ENCODE results near the gene CA12. TPM values are rescaled to one million over a fixed set of nuclear protein-coding genes. Genes with fewer than 3 reads are reported as not detected.

Gene CA12
- total and polyA plus RNA-seq, 2 of the 8 experiments (the other 6 are each of a cell fraction or from before 2014, with no cell fraction given), result 4.7 to 4.9 TPM

DNA sequence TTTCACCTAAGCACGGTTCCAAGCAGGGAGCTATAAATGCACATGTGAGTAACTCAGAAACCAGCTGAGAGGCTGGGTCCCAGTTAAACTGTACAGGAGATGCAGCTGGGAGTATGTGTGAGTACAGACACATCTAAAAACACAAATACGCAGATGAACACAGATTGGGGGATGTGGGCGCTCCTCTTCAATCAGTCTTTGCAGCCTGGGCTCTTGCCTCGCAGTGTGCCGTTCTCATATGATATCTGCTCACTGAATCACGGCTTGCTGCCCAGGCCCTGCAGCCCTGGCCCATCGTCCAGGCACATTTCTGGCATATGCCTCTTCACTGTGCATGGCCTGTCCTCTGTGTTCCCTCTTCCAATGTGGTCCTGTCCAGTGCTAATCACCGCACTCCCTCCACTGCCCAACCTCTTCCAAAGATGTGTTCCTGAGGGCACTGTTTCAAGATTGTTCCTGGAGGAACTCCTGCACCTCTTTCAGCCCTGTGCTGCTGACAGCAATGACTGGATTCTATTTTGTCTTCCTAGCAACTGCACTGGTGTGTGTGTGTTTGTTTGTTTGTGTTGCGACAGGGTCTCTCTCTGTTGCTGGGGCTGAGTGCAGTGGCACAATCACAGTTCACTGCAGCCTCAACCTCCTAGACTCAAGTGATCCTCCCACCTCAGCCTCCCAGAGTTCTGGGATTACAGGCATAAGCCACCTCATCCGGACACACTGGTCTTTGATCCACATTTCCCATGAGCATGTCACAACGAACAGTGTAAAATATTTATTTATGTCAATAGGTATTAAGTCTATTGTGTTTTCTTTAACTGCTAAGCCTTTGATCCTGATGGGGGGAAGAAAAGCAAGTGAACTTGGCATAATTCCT is 17.0 kb downstream of the CA12 start:
- TF ChIP-seq BRCA1 (IDR thresholded peaks at IDR 0.05; ENCODE audit: low read depth, low read length), result no peak
- TF ChIP-seq KDM5A (IDR thresholded peaks at IDR 0.05; ENCODE audit: low read length), result no peak
- no peak for TF ChIP-seq POLR2AphosphoS5 (IDR thresholded peaks at IDR 0.05; ENCODE audit: low read depth, low read length)
- TF ChIP-seq ZNF274 (IDR thresholded peaks at IDR 0.05; ENCODE audit: borderline replicate concordance, extremely low read depth, low read length), result no peak
- no peak for TF ChIP-seq RBBP5 (IDR thresholded peaks at IDR 0.05; ENCODE audit: borderline replicate concordance, low read depth, low read length)
- TF ChIP-seq, protein P1, sequence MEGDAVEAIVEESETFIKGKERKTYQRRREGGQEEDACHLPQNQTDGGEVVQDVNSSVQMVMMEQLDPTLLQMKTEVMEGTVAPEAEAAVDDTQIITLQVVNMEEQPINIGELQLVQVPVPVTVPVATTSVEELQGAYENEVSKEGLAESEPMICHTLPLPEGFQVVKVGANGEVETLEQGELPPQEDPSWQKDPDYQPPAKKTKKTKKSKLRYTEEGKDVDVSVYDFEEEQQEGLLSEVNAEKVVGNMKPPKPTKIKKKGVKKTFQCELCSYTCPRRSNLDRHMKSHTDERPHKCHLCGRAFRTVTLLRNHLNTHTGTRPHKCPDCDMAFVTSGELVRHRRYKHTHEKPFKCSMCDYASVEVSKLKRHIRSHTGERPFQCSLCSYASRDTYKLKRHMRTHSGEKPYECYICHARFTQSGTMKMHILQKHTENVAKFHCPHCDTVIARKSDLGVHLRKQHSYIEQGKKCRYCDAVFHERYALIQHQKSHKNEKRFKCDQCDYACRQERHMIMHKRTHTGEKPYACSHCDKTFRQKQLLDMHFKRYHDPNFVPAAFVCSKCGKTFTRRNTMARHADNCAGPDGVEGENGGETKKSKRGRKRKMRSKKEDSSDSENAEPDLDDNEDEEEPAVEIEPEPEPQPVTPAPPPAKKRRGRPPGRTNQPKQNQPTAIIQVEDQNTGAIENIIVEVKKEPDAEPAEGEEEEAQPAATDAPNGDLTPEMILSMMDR (IDR thresholded peaks at IDR 0.05; ENCODE audit: control extremely low read depth in 1 of 3, insufficient read depth in 1 of 3, low read depth in 1 of 3, low read length in 3 of 3), result no peak
- no peak for TF ChIP-seq SUZ12 (IDR thresholded peaks at IDR 0.05; ENCODE audit: low read length)
- no peak for TF ChIP-seq JUND (IDR thresholded peaks at IDR 0.05; ENCODE audit: low read length)
- no peak for TF ChIP-seq YY1 (IDR thresholded peaks at IDR 0.05; ENCODE audit: low read depth, low read length)
- TF ChIP-seq TCF12 (IDR thresholded peaks at IDR 0.05; ENCODE audit: low read depth, low read length), result no peak
- H2BK20ac ChIP-seq (ENCODE audit: low read length), result no peak overlapping the region; the same call in 1 of the 2 replicates
- no peak overlapping the region for H3K4ac ChIP-seq (replicated peaks; ENCODE audit: insufficient read length, low read depth, low read length)
- H4K5ac ChIP-seq (ENCODE audit: insufficient read length, low read depth, low read length), result no peak overlapping the region
- no peaks in the 10 kb centered on the region for H3K79me1 ChIP-seq (ENCODE audit: low read depth, low read length)
- no peaks in the 10 kb centered on the region for H4K20me1 ChIP-seq (replicated peaks in 1 of 2; ENCODE audit: control insufficient read depth in 1 of 2, insufficient read depth in 2 of 2, low read length in 2 of 2)
- H3K56ac ChIP-seq (replicated peaks; ENCODE audit: insufficient read length, low read depth, low read length), result no peak overlapping the region
- H2AFZ ChIP-seq (ENCODE audit: low read length), result no peak overlapping the region
- no peaks in the 10 kb centered on the region for H3K9me3 ChIP-seq (ENCODE audit: insufficient read depth in 2 of 2, low read depth in 1 of 2, low read length in 1 of 2)
- no peak overlapping the region for H3K14ac ChIP-seq (ENCODE audit: insufficient read length)
- peak overlapping the region; percentile 21; the same call in 1 of the 2 replicates for H2BK5ac ChIP-seq (ENCODE audit: low read depth, low read length)
- H3K4me1 ChIP-seq (replicated peaks in 1 of 4; ENCODE audit: control insufficient read depth in 3 of 4, insufficient read depth in 4 of 4, low read length in 3 of 4), result peaks cover 0 to 7% (median 3%) of the 10 kb centered on the region in 4 experiments; a peak in 4 of 7 replicates
- H3K27me3 ChIP-seq (replicated peaks in 1 of 4; ENCODE audit: control insufficient read depth in 3 of 4, extremely low read depth in 1 of 4, insufficient read depth in 3 of 4, low read length in 3 of 4), result no peaks in the 10 kb centered on the region
- no peak overlapping the region for H3K23ac ChIP-seq (ENCODE audit: insufficient read length)
- no peak overlapping the region for H3K18ac ChIP-seq (ENCODE audit: extremely low read depth, low read length)
- H3K9ac ChIP-seq (replicated peaks in 1 of 4; ENCODE audit: extremely low read depth in 1 of 4, low read depth in 3 of 4, low read length in 3 of 4), result no peak overlapping the region
- peak overlapping the region; percentile 76; the same call in 1 of the 2 replicates for H2AK5ac ChIP-seq (ENCODE audit: low read depth, low read length)
- H3K36me3 ChIP-seq (ENCODE audit: control insufficient read depth in 2 of 4, insufficient read depth in 4 of 4, low read length in 3 of 4), result no peaks in the 10 kb centered on the region
- H3K4me3 ChIP-seq (ENCODE audit: extremely low read depth in 1 of 4, insufficient read depth in 2 of 4, low read depth in 3 of 4, low read length in 4 of 4), result no peak overlapping the region
- H3K23me2 ChIP-seq (ENCODE audit: low read depth, low read length), result no peaks in the 10 kb centered on the region
- peak overlapping the region; percentile 37; the same call in 1 of the 2 replicates for H2BK15ac ChIP-seq (ENCODE audit: low read length)
- H2BK12ac ChIP-seq (ENCODE audit: low read depth, low read length), result peak overlapping the region; percentile 84
- DNase-seq (ENCODE audit: low read depth in 1 of 2, low spot score in 2 of 2) (no peak), FAIRE-seq (no peak)
- 89% methylated on average over 11 of the region's 11 CpGs; no CpG with 5 or more reads in 1 of the 2 experiments for WGBS, 2 experiments (ENCODE audit: extremely low coverage in 1 of 2, insufficient coverage in 1 of 2, insufficient read length in 1 of 2, insufficient replicate concordance in 2 of 2, low coverage in 1 of 2, low lambda C conversion rate in 2 of 2, missing lambda C conversion rate in 1 of 2)
- H4K8ac ChIP-seq (ENCODE audit: extremely low read depth, insufficient read depth, low read length), result no peak overlapping the region
- H3K4me2 ChIP-seq (ENCODE audit: insufficient read depth in 1 of 2, low read depth in 2 of 2, low read length in 2 of 2), result no peak overlapping the region
- ChIA-PET CTCF (ENCODE audit: partially characterized antibody) (interaction anchor here (0.5 to 0.9 kb wide), 3 partner anchors 9 to 211 kb away, joined by 3 read pairs; no protein-coding TSS in a partner anchor), POLR2A (ENCODE audit: partially characterized antibody) (no interaction called here)
- no peak overlapping the region for H4K91ac ChIP-seq (replicated peaks; ENCODE audit: insufficient read length, low read length)
- no peak overlapping the region for H2BK120ac ChIP-seq (replicated peaks; ENCODE audit: low read depth, low read length)
- H3K79me2 ChIP-seq (ENCODE audit: control insufficient read depth in 1 of 2, insufficient read depth in 2 of 2, low read length in 2 of 2), result no peaks in the 10 kb centered on the region
- H3K27ac ChIP-seq (ENCODE audit: low read depth, low read length), result no peak overlapping the region
